ENCODE results near the gene IL23R. TPM values are rescaled to one million over a fixed set of nuclear protein-coding genes. Genes with fewer than 3 reads are reported as not detected.

Gene IL23R
- total RNA-seq, 5 donors from 2014 or later (not counting 1 experiment from before 2014, with no cell fraction given), result 0.18 to 0.63 (median 0.43) TPM; not detected in 1

DNA sequence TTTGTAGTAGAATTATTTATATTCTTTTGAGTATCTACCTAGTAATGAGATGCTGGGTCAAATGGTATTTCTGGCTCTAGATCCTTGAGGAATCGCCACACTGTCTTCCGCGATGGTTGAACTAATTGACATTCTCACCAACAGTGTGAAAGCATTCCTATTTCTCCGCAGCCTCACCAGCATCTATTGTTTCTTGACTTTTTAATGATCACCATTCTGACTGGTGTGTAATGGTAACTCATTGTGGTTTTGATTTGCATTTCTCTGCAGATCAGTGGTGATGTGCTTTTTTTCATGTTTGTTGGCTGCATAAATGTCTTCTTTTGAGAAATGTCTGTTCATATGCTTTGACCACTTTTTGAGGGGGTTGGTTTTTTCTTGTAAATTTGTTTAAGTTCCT is 15.3 kb upstream of the IL23R start:
- H3K9me3 Mint-ChIP-seq, result peaks cover 0 to 3% (median 0%) of the 10 kb centered on the region in 3 donors
- H3K4me3 Mint-ChIP-seq, result no peak overlapping the region
- no CpG with 5 or more reads among the region's 4 CpGs for WGBS (ENCODE audit: insufficient coverage)
- Histone ChIP-seq H3K4me3 (ENCODE audit: control insufficient read depth in 1 of 2, extremely low read depth in 1 of 2, low read length in 1 of 2) (no peak overlapping the region), H3K36me3 (ENCODE audit: control insufficient read depth in 2 of 2, extremely low read depth in 1 of 2, insufficient read depth in 1 of 2, low read length in 1 of 2) (no peaks in the 10 kb centered on the region), H3K27me3 (replicated peaks in 1 of 2; ENCODE audit: control insufficient read depth in 2 of 2, extremely low read depth in 1 of 2, insufficient read depth in 2 of 2, low read length in 1 of 2) (no peaks in the 10 kb centered on the region), H3K4me1 (ENCODE audit: control insufficient read depth in 1 of 2, extremely low read depth in 1 of 2, insufficient read depth in 2 of 2, low read length in 2 of 2) (peaks cover 2 to 11% of the 10 kb centered on the region in 2 experiments), H3K27ac (ENCODE audit: low read length) (no peak overlapping the region), H3K9me3 (no peaks in the 10 kb centered on the region)
- H3K27me3 Mint-ChIP-seq, result peaks cover 0 to 5% of the 10 kb centered on the region in 2 donors
- CTCF ChIA-PET, result interaction anchor here (0.6 to 8.0 kb wide), 4 partner anchors 11 to 62 kb away, joined by 3 to 131 read pairs (median 6); no protein-coding TSS in a partner anchor
- DNase-seq, result no peak
- no peaks in the 10 kb centered on the region for H3K36me3 Mint-ChIP-seq
- ATAC-seq (replicated peaks in 1 of 4), result no peak
- no peak overlapping the region for H3K27ac Mint-ChIP-seq
- POLR2A ChIA-PET, result no interaction called here
- H3K4me1 Mint-ChIP-seq, result peaks cover 18 to 19% (median 18%) of the 10 kb centered on the region in 3 donors

DNA sequence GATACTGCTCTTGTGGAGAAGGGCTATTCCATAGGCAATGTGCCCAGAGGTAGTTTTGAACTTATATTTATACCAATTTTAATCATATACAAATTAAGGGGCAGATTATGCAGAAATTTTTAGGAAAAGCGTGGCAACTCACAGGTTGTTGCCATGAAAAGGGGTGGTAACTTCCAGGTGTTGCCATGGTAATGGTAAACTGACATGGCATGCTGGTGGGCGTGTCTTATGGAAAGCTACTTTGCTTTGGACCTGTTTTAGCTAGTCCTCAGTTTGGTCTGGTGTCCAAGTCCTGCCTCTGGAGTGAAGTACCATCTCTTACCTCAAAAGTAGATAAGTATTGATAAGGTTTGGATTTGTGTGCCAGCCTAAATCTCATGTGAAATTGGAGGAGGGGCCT is 7.9 kb upstream of the IL23R start:
- no peak overlapping the region for H3K4me3 Mint-ChIP-seq
- H3K4me3 ChIP-seq (ENCODE audit: control insufficient read depth in 1 of 2, extremely low read depth in 1 of 2, low read length in 1 of 2), result no peak overlapping the region
- H3K4me1 ChIP-seq (ENCODE audit: control insufficient read depth in 1 of 2, extremely low read depth in 1 of 2, insufficient read depth in 2 of 2, low read length in 2 of 2), result no peaks in the 10 kb centered on the region
- H3K36me3 Mint-ChIP-seq, result no peaks in the 10 kb centered on the region
- no peak overlapping the region for H3K27ac Mint-ChIP-seq
- peaks cover 0 to 3% (median 0%) of the 10 kb centered on the region in 3 donors for H3K9me3 Mint-ChIP-seq
- CTCF ChIA-PET, result interaction anchor here in 1 of 2 donors (1.1 kb wide), 1 partner anchor 53 kb away, joined by 4 read pairs; no protein-coding TSS in a partner anchor
- no peaks in the 10 kb centered on the region for H3K9me3 ChIP-seq
- no peak overlapping the region for H3K27ac ChIP-seq (ENCODE audit: low read length)
- H3K36me3 ChIP-seq (ENCODE audit: control insufficient read depth in 2 of 2, extremely low read depth in 1 of 2, insufficient read depth in 1 of 2, low read length in 1 of 2), result no peaks in the 10 kb centered on the region
- no CpG with 5 or more reads among the region's 2 CpGs for WGBS (ENCODE audit: insufficient coverage)
- peaks cover 0 to 7% of the 10 kb centered on the region in 2 experiments for H3K27me3 ChIP-seq (replicated peaks in 1 of 2; ENCODE audit: control insufficient read depth in 2 of 2, extremely low read depth in 1 of 2, insufficient read depth in 2 of 2, low read length in 1 of 2)
- peaks cover 6 to 10% of the 10 kb centered on the region in 2 donors for H3K27me3 Mint-ChIP-seq
- POLR2A ChIA-PET, result interaction anchor here in 1 of 2 donors (0.7 kb wide), 1 partner anchor 368 kb away, joined by 3 read pairs; no protein-coding TSS in a partner anchor
- ATAC-seq (replicated peaks in 1 of 4) (no peak), DNase-seq (no peak)
- H3K4me1 Mint-ChIP-seq, result peaks cover 12 to 13% (median 12%) of the 10 kb centered on the region in 3 donors

GRCh38 chr1:67159233-67159632 is 7.0 kb upstream of the IL23R start:
- peaks cover 0 to 7% of the 10 kb centered on the region in 2 experiments for H3K27me3 ChIP-seq (replicated peaks in 1 of 2; ENCODE audit: control insufficient read depth in 2 of 2, extremely low read depth in 1 of 2, insufficient read depth in 2 of 2, low read length in 1 of 2)
- H3K27ac ChIP-seq (ENCODE audit: low read length), result no peak overlapping the region
- ChIA-PET POLR2A (no interaction called here), CTCF (no interaction called here)
- H3K4me1 ChIP-seq (ENCODE audit: control insufficient read depth in 1 of 2, extremely low read depth in 1 of 2, insufficient read depth in 2 of 2, low read length in 2 of 2), result no peaks in the 10 kb centered on the region
- H3K9me3 ChIP-seq, result no peaks in the 10 kb centered on the region
- Mint-ChIP-seq H3K4me1 (peaks cover 12 to 17% (median 17%) of the 10 kb centered on the region in 3 donors), H3K4me3 (no peak overlapping the region), H3K9me3 (peaks cover 0 to 3% (median 0%) of the 10 kb centered on the region in 3 donors), H3K36me3 (no peaks in the 10 kb centered on the region), H3K27me3 (peaks cover 6 to 12% of the 10 kb centered on the region in 2 donors), H3K27ac (no peak overlapping the region)
- H3K4me3 ChIP-seq (ENCODE audit: control insufficient read depth in 1 of 2, extremely low read depth in 1 of 2, low read length in 1 of 2), result no peak overlapping the region
- 80% methylated on average over 1 of the region's 2 CpGs for WGBS (ENCODE audit: insufficient coverage)
- DNase-seq (no peak), ATAC-seq (replicated peaks in 1 of 4) (no peak)
- H3K36me3 ChIP-seq (ENCODE audit: control insufficient read depth in 2 of 2, extremely low read depth in 1 of 2, insufficient read depth in 1 of 2, low read length in 1 of 2), result no peaks in the 10 kb centered on the region

- POLR2A ChIA-PET, result interaction anchor here (0.8 to 1.0 kb wide), 2 partner anchors 9 to 17 kb away, joined by 3 to 5 read pairs; no protein-coding TSS in a partner anchor
These were observed 3.3 kb upstream of the IL23R start for GRCh38 chr1:67162954-67163353.

GRCh38 chr1:67165468-67166041 is 699 bp upstream of the IL23R start:
- Mint-ChIP-seq H3K36me3 (no peaks in the 10 kb centered on the region), H3K9me3 (peaks cover 0 to 5% (median 0%) of the 10 kb centered on the region in 3 donors), H3K27me3 (peaks cover 4 to 12% of the 10 kb centered on the region in 2 donors), H3K4me1 (peaks cover 12 to 50% (median 30%) of the 10 kb centered on the region in 3 donors), H3K27ac (no peak overlapping the region), H3K4me3 (no peak overlapping the region)
- H3K36me3 ChIP-seq (ENCODE audit: control insufficient read depth in 2 of 2, extremely low read depth in 1 of 2, insufficient read depth in 1 of 2, low read length in 1 of 2), result no peaks in the 10 kb centered on the region
- no peak for ATAC-seq (replicated peaks in 1 of 4)
- POLR2A ChIA-PET, result no interaction called here
- H3K9me3 ChIP-seq, result no peaks in the 10 kb centered on the region
- peak overlapping the region; percentile 64 for H3K27ac ChIP-seq (ENCODE audit: low read length)
- H3K4me3 ChIP-seq (ENCODE audit: control insufficient read depth in 1 of 2, extremely low read depth in 1 of 2, low read length in 1 of 2), result no peak overlapping the region
- no peak for DNase-seq
- peaks cover 0 to 3% of the 10 kb centered on the region in 2 experiments for H3K27me3 ChIP-seq (replicated peaks in 1 of 2; ENCODE audit: control insufficient read depth in 2 of 2, extremely low read depth in 1 of 2, insufficient read depth in 2 of 2, low read length in 1 of 2)
- 90% methylated on average over 2 of the region's 4 CpGs for WGBS (ENCODE audit: insufficient coverage)
- CTCF ChIA-PET, result interaction anchor here (0.7 to 1.6 kb wide), 6 partner anchors 17 to 408 kb away, joined by 3 to 6 read pairs (median 4); no protein-coding TSS in a partner anchor
- H3K4me1 ChIP-seq (ENCODE audit: control insufficient read depth in 1 of 2, extremely low read depth in 1 of 2, insufficient read depth in 2 of 2, low read length in 2 of 2), result peaks cover 2 to 14% of the 10 kb centered on the region in 2 experiments

More at GRCh38 chr1:67162954-67163353, 3.3 kb upstream of the IL23R start:
- Histone ChIP-seq H3K36me3 (ENCODE audit: control insufficient read depth in 2 of 2, extremely low read depth in 1 of 2, insufficient read depth in 1 of 2, low read length in 1 of 2) (no peaks in the 10 kb centered on the region), H3K27ac (ENCODE audit: low read length) (no peak overlapping the region), H3K4me1 (ENCODE audit: control insufficient read depth in 1 of 2, extremely low read depth in 1 of 2, insufficient read depth in 2 of 2, low read length in 2 of 2) (no peaks in the 10 kb centered on the region), H3K9me3 (no peaks in the 10 kb centered on the region), H3K27me3 (replicated peaks in 1 of 2; ENCODE audit: control insufficient read depth in 2 of 2, extremely low read depth in 1 of 2, insufficient read depth in 2 of 2, low read length in 1 of 2) (peaks cover 0 to 3% of the 10 kb centered on the region in 2 experiments), H3K4me3 (ENCODE audit: control insufficient read depth in 1 of 2, extremely low read depth in 1 of 2, low read length in 1 of 2) (no peak overlapping the region)
- Mint-ChIP-seq H3K9me3 (peaks cover 0 to 5% (median 0%) of the 10 kb centered on the region in 3 donors), H3K27ac (no peak overlapping the region), H3K4me3 (no peak overlapping the region), H3K36me3 (no peaks in the 10 kb centered on the region), H3K4me1 (peaks cover 12 to 31% (median 24%) of the 10 kb centered on the region in 3 donors), H3K27me3 (peaks cover 4 to 14% of the 10 kb centered on the region in 2 donors)
- CTCF ChIA-PET, result interaction anchor here (0.7 to 2.9 kb wide), 7 partner anchors 9 to 339 kb away, joined by 3 to 13 read pairs (median 4); no protein-coding TSS in a partner anchor
- DNase-seq (peak in 1 of 35 experiments; percentile 17), ATAC-seq (replicated peaks in 1 of 4) (peak; percentile 18 to 59 (median 36))
- WGBS (ENCODE audit: insufficient coverage), result no CpG with 5 or more reads among the region's 2 CpGs

DNA sequence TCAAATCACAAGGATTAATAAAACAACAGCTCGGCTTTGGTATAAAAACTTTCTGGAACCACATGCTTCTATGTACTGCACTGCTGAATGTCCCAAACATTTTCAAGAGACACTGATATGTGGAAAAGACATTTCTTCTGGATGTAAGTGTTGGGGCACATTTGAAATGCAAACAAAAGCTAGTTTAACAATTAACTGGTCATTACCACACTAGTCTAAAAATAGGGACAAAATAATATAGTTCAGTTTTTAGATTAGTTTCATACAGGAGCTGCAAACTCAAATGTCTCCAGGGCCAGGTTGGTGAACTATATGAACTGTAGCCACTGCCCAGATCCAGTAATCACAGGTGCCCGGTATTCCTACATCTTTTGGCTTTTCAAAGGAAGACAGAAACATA is 3.2 kb downstream of the IL23R start:
- Histone ChIP-seq H3K36me3 (ENCODE audit: control insufficient read depth in 2 of 2, extremely low read depth in 1 of 2, insufficient read depth in 1 of 2, low read length in 1 of 2) (no peaks in the 10 kb centered on the region), H3K9me3 (no peaks in the 10 kb centered on the region), H3K4me1 (ENCODE audit: control insufficient read depth in 1 of 2, extremely low read depth in 1 of 2, insufficient read depth in 2 of 2, low read length in 2 of 2) (peaks cover 14 to 38% of the 10 kb centered on the region in 2 experiments), H3K4me3 (ENCODE audit: control insufficient read depth in 1 of 2, extremely low read depth in 1 of 2, low read length in 1 of 2) (no peak overlapping the region), H3K27me3 (replicated peaks in 1 of 2; ENCODE audit: control insufficient read depth in 2 of 2, extremely low read depth in 1 of 2, insufficient read depth in 2 of 2, low read length in 1 of 2) (peaks cover 0 to 3% of the 10 kb centered on the region in 2 experiments), H3K27ac (ENCODE audit: low read length) (no peak overlapping the region)
- H3K27ac Mint-ChIP-seq, result no peak overlapping the region
- H3K9me3 Mint-ChIP-seq, result peaks cover 0 to 5% (median 0%) of the 10 kb centered on the region in 3 donors
- H3K4me3 Mint-ChIP-seq, result no peak overlapping the region
- H3K4me1 Mint-ChIP-seq, result peaks cover 29 to 65% (median 47%) of the 10 kb centered on the region in 3 donors
- peaks cover 4 to 8% of the 10 kb centered on the region in 2 donors for H3K27me3 Mint-ChIP-seq
- WGBS (ENCODE audit: insufficient coverage), result no CpG with 5 or more reads among the region's 2 CpGs
- ChIA-PET POLR2A (no interaction called here), CTCF (interaction anchor here in 1 of 2 donors (0.6 to 1.1 kb wide), 6 partner anchors 9 to 141 kb away, joined by 3 to 5 read pairs (median 3); no protein-coding TSS in a partner anchor)
- no peak for DNase-seq
- no peaks in the 10 kb centered on the region for H3K36me3 Mint-ChIP-seq
- no peak for ATAC-seq (replicated peaks in 1 of 4)
